K562 (cell line): ENCODE measurements around the gene CLEC4M.

Experiments
- BHLHE40 ChIP-seq: IDR thresholded peaks from 2 replicates; pipeline ENCODE4 v1.6.1; 2011; ENCODE audit warnings: low read length, improper control_type of control experiment
- EZH2 ChIP-seq: IDR thresholded peaks from 2 replicates; pipeline ENCODE4 v1.6.1; 2012; ENCODE audit warnings: low read depth, mild to moderate bottlenecking, inconsistent platforms, low read length, borderline replicate concordance
- HDGF ChIP-seq: fragments of 450-650 bp; IDR thresholded peaks from 2 replicates; pipeline ENCODE4 v1.6.1; 2016
- KDM1A ChIP-seq, 2 experiments: fragments of 450-650 bp; IDR thresholded peaks; 2 replicates each; pipeline ENCODE4 v1.6.1; 2016; ENCODE audit warnings: mild to moderate bottlenecking in 2 of 2
- NFIC ChIP-seq: fragments of 450-650 bp; IDR thresholded peaks from 2 replicates; pipeline ENCODE4 v1.6.1; 2017; ENCODE audit warnings: mild to moderate bottlenecking, inconsistent platforms
- PHF8 ChIP-seq: fragments of 200-600 bp; sonication (generic); IDR thresholded peaks from 2 replicates; pipeline ENCODE4 v1.6.1; 2012; ENCODE audit warnings: mixed run types, mild to moderate bottlenecking, inconsistent platforms, low read length, moderate library complexity, borderline replicate concordance
- ZBTB7A ChIP-seq: IDR thresholded peaks from 2 replicates; pipeline ENCODE4 v1.6.1; 2011; ENCODE audit warnings: low read depth, mild to moderate bottlenecking, low read length, moderate library complexity, borderline replicate concordance; ENCODE audit not compliant: control insufficient read depth
- ZNF121 ChIP-seq: sonication (generic); formaldehyde crosslinking; conservative IDR thresholded peaks from 2 replicates; pipeline ENCODE4 v1.8.0; 2022; ENCODE audit warnings: missing genetic modification reagents
- ZNF197 ChIP-seq: fragments of 200-800 bp; sonication (Bioruptor generic); IDR thresholded peaks from 2 replicates; pipeline ENCODE4 v1.6.1; 2016; ENCODE audit warnings: low read depth, missing genetic modification characterization, missing compliant biosample characterization
- TF ChIP-seq, protein P1 (sequence below), 3 experiments: IDR thresholded peaks in 2 of 3; conservative IDR thresholded peaks in 1 of 3; 2 replicates each; pipeline ENCODE4 v1.5.1; 2011 to 2012; ENCODE audit warnings: low read length in 3 of 3, mild to moderate bottlenecking in 3 of 3, control low read depth in 2 of 3, improper control_type of control experiment in 1 of 3, inconsistent platforms in 1 of 3, low read depth in 1 of 3, mixed read lengths in 1 of 3, moderate library complexity in 1 of 3; ENCODE audit not compliant: insufficient read depth in 2 of 3
- TF ChIP-seq, protein P2 (sequence below): fragments of 250-450 bp; sonication (Bioruptor Pico); IDR thresholded peaks from 2 replicates; pipeline ENCODE4 v1.4.0; 2020; ENCODE audit warnings: mild to moderate bottlenecking, moderate library complexity

DNA sequence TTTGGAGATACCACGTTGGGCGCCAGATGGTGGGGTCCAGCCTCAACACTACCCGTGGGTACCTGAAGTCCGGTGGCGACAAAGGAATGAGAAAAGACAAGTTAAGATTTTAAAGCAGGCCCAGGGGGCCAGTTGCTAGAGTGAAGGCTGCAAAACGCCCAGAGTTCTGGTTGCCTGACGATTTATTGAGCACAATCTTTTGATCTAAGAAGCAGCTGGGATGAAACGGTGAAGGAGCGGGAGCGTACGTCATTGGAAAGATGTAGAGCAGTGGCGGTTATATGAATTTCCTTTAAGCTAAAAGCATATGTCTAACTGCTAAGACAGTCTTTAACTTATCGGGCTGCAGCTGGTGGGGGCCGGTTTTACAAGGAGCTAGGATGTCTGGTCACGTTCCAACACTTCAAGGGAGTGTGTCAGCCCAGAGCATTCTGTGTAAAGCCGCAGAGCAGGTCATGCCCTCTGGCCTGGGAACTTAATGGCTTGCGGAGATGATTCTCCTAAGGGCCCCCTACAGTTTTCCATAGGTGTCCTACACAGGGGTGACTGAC lies 38.1 kb downstream of the CLEC4M start:
- TF ChIP-seq, protein P1, sequence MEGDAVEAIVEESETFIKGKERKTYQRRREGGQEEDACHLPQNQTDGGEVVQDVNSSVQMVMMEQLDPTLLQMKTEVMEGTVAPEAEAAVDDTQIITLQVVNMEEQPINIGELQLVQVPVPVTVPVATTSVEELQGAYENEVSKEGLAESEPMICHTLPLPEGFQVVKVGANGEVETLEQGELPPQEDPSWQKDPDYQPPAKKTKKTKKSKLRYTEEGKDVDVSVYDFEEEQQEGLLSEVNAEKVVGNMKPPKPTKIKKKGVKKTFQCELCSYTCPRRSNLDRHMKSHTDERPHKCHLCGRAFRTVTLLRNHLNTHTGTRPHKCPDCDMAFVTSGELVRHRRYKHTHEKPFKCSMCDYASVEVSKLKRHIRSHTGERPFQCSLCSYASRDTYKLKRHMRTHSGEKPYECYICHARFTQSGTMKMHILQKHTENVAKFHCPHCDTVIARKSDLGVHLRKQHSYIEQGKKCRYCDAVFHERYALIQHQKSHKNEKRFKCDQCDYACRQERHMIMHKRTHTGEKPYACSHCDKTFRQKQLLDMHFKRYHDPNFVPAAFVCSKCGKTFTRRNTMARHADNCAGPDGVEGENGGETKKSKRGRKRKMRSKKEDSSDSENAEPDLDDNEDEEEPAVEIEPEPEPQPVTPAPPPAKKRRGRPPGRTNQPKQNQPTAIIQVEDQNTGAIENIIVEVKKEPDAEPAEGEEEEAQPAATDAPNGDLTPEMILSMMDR (IDR thresholded peaks at IDR 0.05 in 2 of 3, conservative IDR thresholded peaks at IDR 0.05 in 1 of 3; ENCODE audit: insufficient read depth in 2 of 3, low read depth in 1 of 3, low read length in 3 of 3): no peak
- TF ChIP-seq KDM1A (IDR thresholded peaks at IDR 0.05): no peak; a peak in 1 of 4 replicates
- no peak for TF ChIP-seq EZH2
- TF ChIP-seq NFIC: peak; percentile 64
- no peak for TF ChIP-seq PHF8
- no peak for TF ChIP-seq ZBTB7A
- peak; percentile 93 for TF ChIP-seq BHLHE40
- no peak for TF ChIP-seq HDGF
- TF ChIP-seq, protein P2, sequence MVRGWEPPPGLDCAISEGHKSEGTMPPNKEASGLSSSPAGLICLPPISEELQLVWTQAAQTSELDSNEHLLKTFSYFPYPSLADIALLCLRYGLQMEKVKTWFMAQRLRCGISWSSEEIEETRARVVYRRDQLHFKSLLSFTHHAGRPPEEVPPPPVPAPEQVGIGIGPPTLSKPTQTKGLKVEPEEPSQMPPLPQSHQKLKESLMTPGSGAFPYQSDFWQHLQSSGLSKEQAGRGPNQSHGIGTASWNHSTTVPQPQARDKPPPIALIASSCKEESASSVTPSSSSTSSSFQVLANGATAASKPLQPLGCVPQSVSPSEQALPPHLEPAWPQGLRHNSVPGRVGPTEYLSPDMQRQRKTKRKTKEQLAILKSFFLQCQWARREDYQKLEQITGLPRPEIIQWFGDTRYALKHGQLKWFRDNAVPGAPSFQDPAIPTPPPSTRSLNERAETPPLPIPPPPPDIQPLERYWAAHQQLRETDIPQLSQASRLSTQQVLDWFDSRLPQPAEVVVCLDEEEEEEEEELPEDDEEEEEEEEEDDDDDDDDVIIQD (CRISPR knock-in tag): no peak
- TF ChIP-seq ZNF121 (CRISPR knock-in tag): no peak
- no peak for TF ChIP-seq ZNF197 (CRISPR knock-in tag)
